PC-3 (cell line): ENCODE data around the gene NFIC. TPM values are rescaled to one million over a fixed set of nuclear protein-coding genes. Genes with fewer than 3 reads are reported as not detected.

Experiments
- ATAC-seq: fragments of 200-7000 bp; cut with Tn5 transposase; 2 replicates; pipeline ENCODE4 v1.9.1; 2020; ENCODE audit warnings: mild to moderate bottlenecking, moderate library complexity
- BruUV-seq: library from RNA; stranded (reverse); fragments of 400-500 nt; replicated peaks from 2 replicates; lab custom pipeline; 2021; lab: Mats Ljungman, UMichigan
- CTCF ChIA-PET: fragments of 300-600 bp; sonication (Branson Sonifier 250); formaldehyde crosslinking; loops from one replicate; lab custom pipeline; 2022; ENCODE audit warnings: antibody characterized with exemption; lab: Charles Lee
- POLR2A ChIA-PET: fragments of 300-600 bp; sonication (Branson Sonifier 250); formaldehyde crosslinking; loops from one replicate; lab custom pipeline; 2022; ENCODE audit warnings: antibody characterized with exemption; ENCODE audit not compliant: unreplicated experiment; lab: Charles Lee
- DNase-seq: peaks from one replicate; pipeline ENCODE4 v3.0.0-alpha.2; 2015
- H2AFZ ChIP-seq: fragments of 300-600 bp; sonication (generic); 2 replicates; pipeline ENCODE4 v1.6.0; 2016; ENCODE audit warnings: antibody characterized with exemption, low read length
- H3F3A ChIP-seq: fragments of 300-600 bp; sonication (generic); one replicate; pipeline ENCODE4 v1.6.0; 2017; ENCODE audit warnings: antibody characterized with exemption, low read length, control low read depth, mild to moderate bottlenecking; ENCODE audit not compliant: unreplicated experiment
- H3K27ac ChIP-seq: fragments of 300-600 bp; sonication (generic); 2 replicates; pipeline ENCODE4 v1.5.1; 2016; ENCODE audit warnings: mild to moderate bottlenecking, low read length
- H3K27me3 ChIP-seq: fragments of 300-600 bp; sonication (generic); 2 replicates; pipeline ENCODE4 v1.6.1; 2016; ENCODE audit warnings: low read length, mixed read lengths
- H3K36me3 ChIP-seq: fragments of 300-600 bp; sonication (generic); 2 replicates; pipeline ENCODE4 v1.6.1; 2016; ENCODE audit warnings: low read depth, mixed run types, low read length, mixed read lengths
- H3K4me1 ChIP-seq: fragments of 300-600 bp; sonication (generic); 2 replicates; pipeline ENCODE4 v1.5.1; 2016; ENCODE audit warnings: low read length; ENCODE audit not compliant: insufficient read depth
- H3K4me2 ChIP-seq: fragments of 300-600 bp; sonication (generic); 2 replicates; pipeline ENCODE4 v1.6.0; 2016; ENCODE audit warnings: low read length
- H3K4me3 ChIP-seq: fragments of 300-600 bp; sonication (generic); 2 replicates; pipeline ENCODE4 v1.5.1; 2016; ENCODE audit warnings: mild to moderate bottlenecking, low read length, mixed read lengths
- H3K79me2 ChIP-seq: fragments of 300-600 bp; sonication (generic); 2 replicates; pipeline ENCODE4 v1.6.1; 2017; ENCODE audit warnings: low read length, mixed read lengths
- H3K9ac ChIP-seq: fragments of 300-600 bp; sonication (generic); 2 replicates; pipeline ENCODE4 v1.6.0; 2016; ENCODE audit warnings: mild to moderate bottlenecking, low read length
- H3K9me2 ChIP-seq: fragments of 300-600 bp; sonication (generic); replicated peaks from 2 replicates; pipeline ENCODE4 v1.6.1; 2016; ENCODE audit warnings: mixed run types, low read length, mixed read lengths
- H3K9me3 ChIP-seq: fragments of 300-600 bp; sonication (generic); 2 replicates; pipeline ENCODE4 v1.6.1; 2016; ENCODE audit warnings: low read length, mixed read lengths
- H4K20me1 ChIP-seq: fragments of 300-600 bp; sonication (generic); 2 replicates; pipeline ENCODE4 v1.6.1; 2016; ENCODE audit warnings: low read length, mixed read lengths
- CTCF ChIP-seq: fragments of 300-600 bp; sonication (generic); conservative IDR thresholded peaks from 2 replicates; pipeline ENCODE4 v1.5.1; 2017; ENCODE audit warnings: antibody characterized with exemption, low read depth, mild to moderate bottlenecking, low read length
- EZH2 ChIP-seq: fragments of 300-600 bp; sonication (generic); IDR thresholded peaks from one replicate; pipeline ENCODE4 v1.6.1; 2017; ENCODE audit warnings: antibody characterized with exemption, mild to moderate bottlenecking, low read length; ENCODE audit not compliant: unreplicated experiment
- EZH2phosphoT487 ChIP-seq: fragments of 300-600 bp; sonication (generic); IDR thresholded peaks from 2 replicates; pipeline ENCODE4 v1.6.1; 2018; ENCODE audit warnings: mild to moderate bottlenecking, antibody characterized with exemption, low read length, borderline replicate concordance
- intact Hi-C: fragments of 100-400 bp; cut with micrococcal nuclease; formaldehyde crosslinking; loops from 2 replicates; pipeline ENCODE4 v1.9.0; 2023
- total RNA-seq: library from RNA; depleted of rRNA; stranded (reverse); fragments of >200 nt; gene quantifications from 2 replicates; pipeline ENCODE4 v1.2.3, GENCODE V29; 2014

Gene NFIC
- total RNA-seq, 1 experiment from 2014 or later = 31.7 TPM

GRCh38 chr19:3491396-3492119, 125.2 kb downstream of the NFIC start:
- no peak for ATAC-seq
- H3K27me3 ChIP-seq = no peaks in the 10 kb centered on the region
- no peaks in the 10 kb centered on the region for H3K9me2 ChIP-seq
- no peaks in the 10 kb centered on the region; the same call in 1 of the 2 replicates for H3K36me3 ChIP-seq
- no peak overlapping the region for H2AFZ ChIP-seq
- H3K4me1 ChIP-seq = no peaks in the 10 kb centered on the region
- DNase-seq = no peak
- no peaks in the 10 kb centered on the region for H4K20me1 ChIP-seq
- TF ChIP-seq CTCF (no peak), EZH2 (no peak), EZH2phosphoT487 (no peak)
- H3K9ac ChIP-seq = no peak overlapping the region
- no peaks in the 10 kb centered on the region for H3F3A ChIP-seq
- ChIA-PET CTCF (no interaction called here), POLR2A (no interaction called here)
- no peak overlapping the region for H3K27ac ChIP-seq
- no peak overlapping the region for H3K4me3 ChIP-seq
- H3K79me2 ChIP-seq = no peaks in the 10 kb centered on the region
- BruUV-seq = no TSS peak
- no peaks in the 10 kb centered on the region for H3K9me3 ChIP-seq
- intact Hi-C loops = no loop called here
- H3K4me2 ChIP-seq = no peak overlapping the region

GRCh38 chr19:3492131-3492839, 125.9 kb downstream of the NFIC start:
- no peak overlapping the region for H3K9ac ChIP-seq
- intact Hi-C loops = no loop called here
- no peaks in the 10 kb centered on the region for H3K9me3 ChIP-seq
- no peaks in the 10 kb centered on the region for H3K4me1 ChIP-seq
- no peaks in the 10 kb centered on the region for H3K9me2 ChIP-seq
- no peak overlapping the region for H3K27ac ChIP-seq
- ATAC-seq (no peak), DNase-seq (no peak)
- no peak overlapping the region for H2AFZ ChIP-seq
- no peak overlapping the region for H3K4me2 ChIP-seq
- H3K36me3 ChIP-seq = no peaks in the 10 kb centered on the region; the same call in 1 of the 2 replicates
- no peaks in the 10 kb centered on the region for H3F3A ChIP-seq
- ChIA-PET POLR2A (no interaction called here), CTCF (no interaction called here)
- no peaks in the 10 kb centered on the region for H4K20me1 ChIP-seq
- 0 out of 2 replicates have a peak, but pooled peaks cover 2% of the 10 kb centered on the region for H3K79me2 ChIP-seq
- H3K27me3 ChIP-seq = no peaks in the 10 kb centered on the region
- no TSS peak for BruUV-seq
- TF ChIP-seq EZH2phosphoT487 (no peak), EZH2 (no peak), CTCF (no peak)
- H3K4me3 ChIP-seq = no peak overlapping the region

GRCh38 chr19:3492919-3493318, 126.5 kb downstream of the NFIC start:
- Histone ChIP-seq H3K9me3 (no peaks in the 10 kb centered on the region), H3K9ac (no peak overlapping the region), H2AFZ (no peak overlapping the region), H3K4me1 (no peaks in the 10 kb centered on the region), H3F3A (no peaks in the 10 kb centered on the region), H3K36me3 (no peaks in the 10 kb centered on the region; the same call in 1 of the 2 replicates), H3K4me2 (no peak overlapping the region), H3K27me3 (no peaks in the 10 kb centered on the region), H3K4me3 (no peak overlapping the region), H3K27ac (no peak overlapping the region), H3K9me2 (no peaks in the 10 kb centered on the region), H3K79me2 (peaks cover 8% of the 10 kb centered on the region), H4K20me1 (no peaks in the 10 kb centered on the region)
- no peak for TF ChIP-seq CTCF
- no peak for TF ChIP-seq EZH2
- no peak for TF ChIP-seq EZH2phosphoT487
- POLR2A ChIA-PET = no interaction called here
- BruUV-seq = no TSS peak
- intact Hi-C loops = no loop called here
- DNase-seq (no peak), ATAC-seq (no peak)
- CTCF ChIA-PET = no interaction called here
